TTC549 (cell line): ENCODE measurements around the gene AFF2.

Source experiments
- FAIRE-seq: peaks from 2 replicates; lab custom pipeline; 2012; peaks lifted over from hg19 to GRCh38; lab: Jason Lieb, UNC

AFF2 gene

DNA sequence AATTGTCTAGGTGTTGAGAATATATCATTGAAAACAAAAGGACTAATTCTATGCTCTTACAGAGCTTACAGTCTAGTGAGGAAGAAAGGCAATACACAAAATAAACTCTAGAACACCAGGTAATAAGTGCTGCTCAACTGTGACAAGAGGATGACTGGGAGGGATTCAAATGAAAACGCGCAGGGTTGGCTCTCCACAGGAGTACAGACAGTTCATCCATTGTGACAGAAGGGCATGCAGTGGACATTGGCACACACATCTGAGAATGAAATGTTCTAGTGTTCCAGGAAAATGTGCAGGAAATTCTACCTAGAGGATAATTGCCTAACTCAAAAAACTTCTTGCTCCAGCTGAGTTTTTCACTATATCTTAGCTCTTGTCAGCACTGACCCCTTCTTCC is 512.7 kb downstream of the AFF2 start:
- no peak for FAIRE-seq

DNA sequence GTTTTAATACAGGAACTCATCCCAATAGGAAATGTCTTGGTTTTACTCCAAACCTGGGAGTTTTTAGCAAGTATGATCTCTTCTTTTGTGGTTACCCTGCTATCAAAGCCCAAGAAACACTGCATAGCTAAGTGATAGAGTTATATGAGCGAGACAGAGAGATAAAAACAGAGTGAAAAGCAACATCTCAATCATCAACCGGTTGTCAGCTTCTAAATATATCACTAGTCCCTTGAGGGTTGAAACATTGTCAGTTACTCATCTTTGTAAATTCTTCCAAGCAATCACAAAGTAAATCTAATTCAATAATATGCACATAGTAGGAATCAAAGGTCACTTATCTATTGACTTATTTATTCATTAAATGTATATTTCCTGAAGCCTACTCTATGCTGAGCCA is 520.7 kb downstream of the AFF2 start:
- no peak for FAIRE-seq

DNA sequence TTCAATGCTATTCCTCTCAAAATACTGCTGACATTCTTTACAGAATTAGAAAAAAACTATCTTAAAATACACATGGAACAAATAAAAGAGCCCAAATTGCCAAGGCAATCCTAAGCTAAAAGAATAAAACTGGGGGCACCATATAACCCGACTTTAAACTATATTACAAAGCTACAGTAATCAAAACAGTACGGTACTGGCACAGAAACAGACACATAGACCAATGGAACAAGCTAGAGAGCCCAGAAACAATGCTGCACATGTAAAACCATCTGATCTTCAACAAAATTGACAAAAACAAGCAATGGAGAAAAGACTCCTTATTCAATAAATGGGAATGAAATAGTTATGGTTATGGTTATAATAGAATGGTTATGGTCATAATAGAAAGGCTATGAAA is 522.1 kb downstream of the AFF2 start:
- FAIRE-seq: no peak

DNA sequence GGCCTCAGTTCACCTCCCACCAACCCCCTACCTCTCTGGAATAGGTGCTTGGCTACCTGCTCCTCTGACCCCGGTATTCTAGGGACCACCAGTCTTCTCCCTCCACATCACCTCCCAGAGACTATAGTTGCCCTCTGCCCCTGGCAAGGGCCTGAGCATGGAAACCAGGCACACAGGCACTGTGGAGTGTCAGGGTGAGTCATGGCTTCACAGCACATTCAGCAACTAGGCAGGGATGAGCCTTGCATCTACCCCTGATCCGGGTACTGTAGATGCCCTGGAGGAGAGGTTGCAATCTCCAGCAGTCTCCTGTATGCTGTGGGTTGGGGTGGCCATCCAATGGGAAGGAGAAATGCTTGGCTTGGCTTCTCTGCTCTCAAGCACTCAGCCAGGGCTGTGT is 532.0 kb downstream of the AFF2 start:
- no peak for FAIRE-seq

DNA sequence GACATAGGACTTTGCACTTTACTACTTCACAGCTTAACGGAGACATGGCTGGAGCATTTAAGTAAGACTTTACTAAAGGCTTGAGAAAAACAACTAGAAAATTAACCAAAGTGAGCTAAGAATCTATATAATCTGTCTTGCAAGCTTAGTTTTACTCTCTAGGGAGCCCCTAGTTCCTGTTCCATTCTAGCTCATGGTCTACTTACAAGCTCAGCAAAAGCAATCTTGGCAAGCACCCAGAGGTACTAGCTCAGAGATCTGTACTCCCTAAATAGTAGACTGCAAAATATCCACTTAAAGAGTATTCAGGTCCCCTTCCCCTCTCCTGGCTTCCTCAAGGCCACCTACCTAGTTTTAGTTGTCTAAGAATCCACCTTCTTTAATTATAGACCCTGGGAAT is 535.7 kb downstream of the AFF2 start:
- FAIRE-seq: no peak

DNA sequence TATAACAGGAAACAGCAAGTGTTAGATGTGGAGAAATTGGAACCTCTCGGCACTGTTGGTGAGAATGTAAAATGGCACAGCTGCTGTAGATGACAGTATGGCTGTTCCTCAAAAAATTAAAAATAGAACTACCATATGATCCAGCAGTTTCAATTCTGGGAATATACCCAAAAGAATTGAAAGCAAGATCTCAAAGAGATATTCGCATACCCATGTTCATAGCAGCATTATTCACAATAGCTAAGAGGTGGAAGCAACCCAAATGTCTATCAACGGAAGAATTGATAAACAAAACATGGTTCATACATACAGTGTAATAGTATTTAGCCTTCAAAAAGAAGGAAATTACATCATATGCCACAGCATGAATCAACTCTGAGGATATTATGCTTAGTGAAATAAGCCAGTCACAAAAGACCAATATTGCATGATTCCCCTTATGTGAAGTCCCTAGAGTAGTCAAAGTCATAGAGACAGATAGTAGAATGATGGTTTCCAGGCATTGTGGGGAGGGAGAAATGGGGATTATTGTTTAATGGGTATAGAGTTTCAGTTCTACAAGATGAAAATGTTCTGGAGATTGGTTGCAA is 537.0 kb downstream of the AFF2 start:
- FAIRE-seq: no peak

DNA sequence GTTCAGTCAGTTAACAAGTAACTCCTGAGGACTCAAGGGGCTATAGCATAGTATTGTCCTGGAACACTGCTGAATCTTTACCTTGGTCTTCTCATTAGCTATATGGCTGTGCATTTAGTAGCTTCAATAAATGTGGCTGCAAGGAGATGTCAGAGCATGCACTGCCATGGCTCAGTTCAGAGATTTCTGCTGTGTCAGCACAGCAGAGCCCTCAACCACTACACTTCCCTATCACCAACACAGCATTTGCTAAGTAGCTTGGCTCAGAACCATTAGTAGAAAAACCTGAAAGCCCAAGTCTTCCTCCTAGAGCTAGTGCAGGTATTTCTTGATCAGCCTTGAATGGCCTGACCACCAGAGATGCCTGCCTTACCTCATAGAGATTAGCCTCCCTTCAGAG is 538.6 kb downstream of the AFF2 start:
- FAIRE-seq: no peak

DNA sequence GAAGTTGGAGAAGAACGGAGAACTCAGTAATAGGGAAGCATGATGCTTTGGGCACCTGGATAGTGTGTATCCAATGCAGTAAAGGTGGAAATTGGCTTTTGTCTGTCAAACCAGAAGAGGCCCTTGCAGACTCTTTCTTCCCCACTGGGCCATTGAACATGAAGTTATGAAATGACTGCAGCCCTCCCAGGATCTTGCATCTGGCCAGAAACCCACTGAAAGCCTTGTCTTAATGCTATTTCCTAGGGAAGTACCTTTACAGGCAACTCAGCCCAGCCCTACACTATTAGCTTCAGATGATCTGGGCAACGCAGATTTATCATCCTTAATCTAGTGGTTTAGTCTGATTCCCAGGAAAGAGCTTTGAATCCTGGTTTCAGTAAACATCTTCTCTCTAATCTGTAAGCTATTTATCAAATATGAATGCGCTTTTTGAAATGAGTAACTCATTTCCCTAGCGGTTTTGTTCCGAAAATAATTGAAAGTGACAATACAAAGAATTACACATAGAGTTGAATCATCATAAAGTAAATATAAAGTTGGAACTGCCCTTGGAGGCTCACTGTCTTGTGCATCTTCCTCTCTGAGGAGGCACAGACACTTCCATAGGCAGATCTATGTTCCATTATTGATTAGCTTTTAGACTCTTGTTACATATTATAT is 540.6 kb downstream of the AFF2 start:
- no peak for FAIRE-seq

DNA sequence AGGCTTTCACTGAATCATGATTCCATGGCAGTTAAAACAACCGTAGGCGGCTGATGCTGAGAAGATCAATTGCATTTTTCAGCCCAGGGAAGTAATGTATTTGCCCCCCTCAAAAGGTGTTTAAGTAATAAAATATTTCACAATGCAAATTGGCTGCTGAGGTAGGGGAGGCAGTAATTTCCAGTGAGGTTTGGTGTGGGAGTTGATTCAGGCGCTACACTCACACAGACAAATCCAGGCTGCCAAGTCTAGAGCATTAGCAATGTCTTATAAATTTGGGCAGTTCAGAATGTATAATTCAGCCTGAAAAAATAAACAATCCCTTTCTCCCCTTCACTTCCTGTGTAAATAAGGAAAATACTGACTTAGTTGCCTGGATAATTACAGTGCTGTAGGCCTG is 543.0 kb downstream of the AFF2 start:
- no peak for FAIRE-seq

DNA sequence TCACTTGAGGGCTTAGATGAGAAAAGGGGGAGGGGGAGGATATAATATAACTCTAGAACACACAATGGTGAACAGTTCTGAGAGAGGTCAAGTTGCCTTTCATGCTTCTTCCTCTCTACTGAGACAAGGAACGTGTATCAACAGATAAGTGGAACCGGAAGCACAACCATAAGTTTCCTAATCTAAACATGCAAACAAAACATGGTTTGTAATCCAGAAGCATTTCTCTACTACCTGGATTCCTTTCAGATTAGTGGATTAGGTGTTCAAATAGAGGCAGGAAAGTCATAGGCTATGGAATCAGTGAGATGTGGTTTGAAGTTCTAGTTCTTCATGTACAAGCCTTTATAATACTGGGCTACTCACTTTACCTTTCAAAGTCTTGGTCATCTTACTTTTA is 544.1 kb downstream of the AFF2 start:
- no peak for FAIRE-seq

DNA sequence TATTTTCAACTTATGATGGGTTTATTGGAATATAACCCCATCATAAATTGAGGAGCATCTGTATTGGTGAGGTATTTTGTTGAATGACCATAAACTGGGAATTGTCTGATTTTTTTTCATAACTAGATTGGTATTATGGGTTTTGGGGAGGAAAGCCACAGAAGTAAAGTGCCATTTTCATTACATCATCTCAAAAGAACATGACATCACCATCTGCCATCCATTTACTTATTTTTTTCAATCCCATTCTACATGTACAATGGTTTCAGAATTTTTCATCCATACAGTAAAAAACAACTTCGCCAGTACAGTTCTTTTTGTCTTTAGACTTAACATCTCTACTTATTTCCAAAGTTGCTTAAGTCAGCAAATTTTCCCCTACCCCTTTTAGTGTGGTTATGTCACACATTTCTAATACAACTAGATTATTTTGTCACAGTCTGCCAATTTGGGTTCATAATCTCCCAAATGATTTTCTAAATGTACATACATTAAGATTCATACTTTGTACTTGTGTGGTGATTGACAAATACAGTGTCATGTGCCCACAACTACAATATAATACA is 545.3 kb downstream of the AFF2 start:
- FAIRE-seq: no peak
